Trophoblast cell (in vitro differentiated cells and primary cell): Measurements from ENCODE around the gene ATP1B1. TPM values are rescaled to one million over a fixed set of nuclear protein-coding genes. Genes with fewer than 3 reads are reported as not detected.

Experiments
- DNase-seq, 2 donors: peaks; one replicate each; pipeline ENCODE4 v3.0.0-alpha.2; 2016
- H2AFZ ChIP-seq: 2 replicates; pipeline ENCODE4 v1.6.1; 2013; ENCODE audit warnings: low read length, moderate library complexity, mild to moderate bottlenecking; ENCODE audit not compliant: insufficient read depth, poor library complexity
- H2AK5ac ChIP-seq: 2 replicates; pipeline ENCODE4 v1.6.1; 2013; ENCODE audit warnings: mild to moderate bottlenecking, low read length
- H2BK120ac ChIP-seq: 2 replicates; pipeline ENCODE4 v1.6.1; 2013; ENCODE audit warnings: low read length, mild to moderate bottlenecking, moderate library complexity; ENCODE audit not compliant: insufficient read depth, poor library complexity
- H2BK12ac ChIP-seq: 2 replicates; pipeline ENCODE4 v1.6.1; 2013; ENCODE audit warnings: mild to moderate bottlenecking, low read length, moderate library complexity
- H2BK5ac ChIP-seq: 2 replicates; pipeline ENCODE4 v1.6.1; 2013; ENCODE audit warnings: low read length, low read depth, moderate library complexity, mild to moderate bottlenecking; ENCODE audit not compliant: poor library complexity
- H3K14ac ChIP-seq: 2 replicates; pipeline ENCODE4 v1.6.1; 2013; ENCODE audit warnings: mild to moderate bottlenecking, low read length
- H3K18ac ChIP-seq: 2 replicates; pipeline ENCODE4 v1.6.1; 2013; ENCODE audit warnings: mild to moderate bottlenecking, low read length
- H3K23ac ChIP-seq: 2 replicates; pipeline ENCODE4 v1.6.1; 2013; ENCODE audit warnings: low read length
- H3K27ac ChIP-seq: 2 replicates; pipeline ENCODE4 v1.5.1; 2013; ENCODE audit warnings: low read depth, mild to moderate bottlenecking, inconsistent platforms, low read length, moderate library complexity
- H3K27me3 ChIP-seq: 2 replicates; pipeline ENCODE4 v1.6.1; 2013; ENCODE audit warnings: inconsistent platforms, mild to moderate bottlenecking, low read length, moderate library complexity; ENCODE audit not compliant: insufficient read depth
- H3K36me3 ChIP-seq, 2 experiments: 1 replicate in 1 of 2; 2 replicates in 1 of 2; pipeline ENCODE4 v1.6.1; 2013; ENCODE audit warnings: low read length in 2 of 2, mild to moderate bottlenecking in 2 of 2, moderate library complexity in 1 of 2; ENCODE audit not compliant: insufficient read depth in 2 of 2, control insufficient read depth in 1 of 2
- H3K4ac ChIP-seq: 2 replicates; pipeline ENCODE4 v1.6.1; 2013; ENCODE audit warnings: low read depth, mild to moderate bottlenecking, low read length, moderate library complexity
- H3K4me1 ChIP-seq, 2 experiments: 1 replicate in 1 of 2; 2 replicates in 1 of 2; pipeline ENCODE4 v1.6.1; 2013; ENCODE audit warnings: low read length in 2 of 2, mild to moderate bottlenecking in 2 of 2, moderate library complexity in 1 of 2; ENCODE audit not compliant: insufficient read depth in 2 of 2, control insufficient read depth in 1 of 2
- H3K4me2 ChIP-seq: 2 replicates; pipeline ENCODE4 v1.6.1; 2013; ENCODE audit warnings: inconsistent platforms, mild to moderate bottlenecking, low read length, moderate library complexity
- H3K4me3 ChIP-seq: 2 replicates; pipeline ENCODE4 v1.5.1; 2013; ENCODE audit warnings: mild to moderate bottlenecking, low read depth, low read length, inconsistent platforms
- H3K79me1 ChIP-seq: one replicate; pipeline ENCODE4 v1.6.1; 2013; ENCODE audit warnings: low read length
- H3K79me2 ChIP-seq: 2 replicates; pipeline ENCODE4 v1.6.1; 2013; ENCODE audit warnings: low read length, mild to moderate bottlenecking; ENCODE audit not compliant: control insufficient read depth, insufficient read depth, poor library complexity
- H3K9ac ChIP-seq: 2 replicates; pipeline ENCODE4 v1.6.1; 2013; ENCODE audit warnings: mild to moderate bottlenecking, low read length
- H3K9me3 ChIP-seq: 2 replicates; pipeline ENCODE4 v1.6.1; 2013; ENCODE audit warnings: low read depth, mild to moderate bottlenecking, control low read depth, inconsistent platforms, low read length; ENCODE audit not compliant: insufficient read depth
- H4K12ac ChIP-seq: 2 replicates; pipeline ENCODE4 v1.6.1; 2013; ENCODE audit warnings: low read depth, mild to moderate bottlenecking, low read length, moderate library complexity
- H4K8ac ChIP-seq: 2 replicates; pipeline ENCODE4 v1.6.1; 2013; ENCODE audit warnings: low read depth, mild to moderate bottlenecking, low read length, moderate library complexity
- H4K91ac ChIP-seq: one replicate; pipeline ENCODE4 v1.6.1; 2013; ENCODE audit warnings: low read depth, mild to moderate bottlenecking, low read length, moderate library complexity
- WGBS: extraction: QIAGEN DNeasy Blood & Tissue Kit; methylation state at CpG from one replicate; pipeline ENCODE4 v1.1.7; 2013; ENCODE audit warnings: missing lambda C conversion rate; ENCODE audit not compliant: insufficient read length, insufficient coverage; ENCODE audit errors: extremely low coverage; 5-methylcytosine and 5-hydroxymethylcytosine counted together
- polyA plus RNA-seq: library from polyadenylated mRNA; stranded (reverse); fragments of 200-250 nt; gene quantifications from 2 replicates; pipeline ENCODE4 v1.2.3, GENCODE V29; 2013

Gene ATP1B1
- 250 and 251 TPM in 2 replicates for polyA plus RNA-seq

DNA sequence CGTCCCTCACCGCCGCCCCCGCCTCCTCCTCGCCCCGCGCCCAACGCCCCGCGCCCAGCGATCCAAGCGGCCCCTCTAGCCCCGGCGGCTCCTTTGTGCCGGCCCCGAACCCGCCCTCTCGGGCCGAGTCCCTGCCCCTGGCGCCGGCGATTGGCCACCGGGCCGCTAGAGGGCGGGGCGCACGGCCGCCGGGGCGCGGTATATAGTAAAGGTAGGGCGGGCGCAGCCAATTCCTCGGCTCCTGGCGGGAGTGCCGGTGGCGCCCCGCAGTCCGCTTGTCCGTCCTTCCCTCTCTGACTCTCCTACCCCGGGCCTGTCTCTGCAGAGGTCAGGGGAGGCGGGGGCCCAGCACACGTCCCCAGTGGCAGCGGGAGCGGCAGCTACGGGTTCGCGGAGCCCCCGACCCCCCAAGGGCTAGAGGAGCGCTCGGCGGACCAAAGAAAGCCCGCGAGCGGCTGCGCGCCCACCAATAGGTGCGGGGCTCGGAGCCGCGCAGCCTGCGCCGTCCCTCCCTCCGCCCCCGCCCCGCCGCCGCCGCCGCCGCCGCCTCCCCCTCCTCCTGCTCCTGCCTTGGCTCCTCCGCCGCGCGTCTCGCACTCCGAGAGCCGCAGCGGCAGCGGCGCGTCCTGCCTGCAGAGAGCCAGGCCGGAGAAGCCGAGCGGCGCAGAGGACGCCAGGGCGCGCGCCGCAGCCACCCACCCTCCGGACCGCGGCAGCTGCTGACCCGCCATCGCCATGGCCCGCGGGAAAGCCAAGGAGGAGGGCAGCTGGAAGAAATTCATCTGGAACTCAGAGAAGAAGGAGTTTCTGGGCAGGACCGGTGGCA, at the start of gene ATP1B1:
ATP1B1 (plus strand) TSS at position 596 of the 826 bp plus-strand sequence; CDS start at position 736, 140 bp downstream.
- Histone ChIP-seq H3K9me3 (no peaks in the 10 kb centered on the region), H3K4me2 (peak within 1 kb of the TSS; percentile 86), H3K4ac (peak within 1 kb of the TSS; percentile 98), H3K36me3 (peaks cover 2 to 5% of the 10 kb centered on the region in 2 experiments), H3K79me1 (peaks cover 41% of the 10 kb centered on the region), H3K18ac (peak within 1 kb of the TSS; percentile 95), H2BK120ac (peak within 1 kb of the TSS; percentile 87), H2AFZ (peak within 1 kb of the TSS; percentile 83), H3K27me3 (no peaks in the 10 kb centered on the region), H3K23ac (no peak within 1 kb of the TSS), H2BK12ac (peak within 1 kb of the TSS; percentile 74), H3K79me2 (peaks cover 28% of the 10 kb centered on the region), H3K9ac (peak within 1 kb of the TSS; percentile 88), H3K4me1 (peaks cover 23 to 35% of the 10 kb centered on the region in 2 experiments), H3K27ac (peak within 1 kb of the TSS; percentile 93), H3K4me3 (peak within 1 kb of the TSS; percentile 100), H2AK5ac (peak within 1 kb of the TSS; percentile 41), H3K14ac (peak within 1 kb of the TSS; percentile 91), H4K12ac (peak within 1 kb of the TSS; percentile 58), H4K8ac (peak within 1 kb of the TSS; percentile 87), H2BK5ac (peak within 1 kb of the TSS; percentile 96), H4K91ac (peak within 1 kb of the TSS; percentile 95)
- peak; percentile 77 to 91 for DNase-seq
- no CpG with 5 or more reads among the region's 100 CpGs for WGBS

DNA sequence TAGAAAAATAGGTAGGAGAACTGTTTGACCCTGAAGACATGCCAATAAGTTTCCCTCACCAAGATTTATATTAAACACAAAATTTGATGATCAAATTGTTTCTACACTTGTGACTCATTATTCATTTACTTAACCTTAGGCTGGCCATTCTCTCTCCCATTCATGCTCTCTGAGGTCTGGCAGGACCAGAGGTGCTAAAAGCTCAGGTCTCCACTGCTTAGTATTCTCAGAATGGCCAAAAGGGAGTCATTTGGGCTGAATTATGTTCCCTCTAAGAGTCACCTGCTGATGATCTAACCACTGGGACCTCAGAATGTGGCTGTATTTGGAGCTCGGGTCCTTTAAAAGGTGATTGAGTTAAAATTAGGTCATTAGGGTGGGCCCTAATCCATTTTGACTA, 47.1 kb upstream of the ATP1B1 start:
- no peak overlapping the region for H2BK120ac ChIP-seq
- H2BK5ac ChIP-seq: no peak overlapping the region
- H4K8ac ChIP-seq: no peak overlapping the region
- no peak overlapping the region for H3K14ac ChIP-seq
- no peak overlapping the region for H2AFZ ChIP-seq
- no peak overlapping the region for H4K12ac ChIP-seq
- no peaks in the 10 kb centered on the region for H3K36me3 ChIP-seq
- H3K79me2 ChIP-seq: no peaks in the 10 kb centered on the region
- H2AK5ac ChIP-seq: no peak overlapping the region
- H3K79me1 ChIP-seq: peaks cover 6% of the 10 kb centered on the region
- H3K27me3 ChIP-seq: no peaks in the 10 kb centered on the region
- no peak overlapping the region for H3K9ac ChIP-seq
- no CpG with 5 or more reads among the region's 1 CpG for WGBS
- no peak overlapping the region for H3K27ac ChIP-seq
- DNase-seq: no peak
- H3K4me3 ChIP-seq: no peak overlapping the region
- no peak overlapping the region for H2BK12ac ChIP-seq
- no peaks in the 10 kb centered on the region for H3K9me3 ChIP-seq
- H3K23ac ChIP-seq: no peak overlapping the region
- no peak overlapping the region for H4K91ac ChIP-seq
- peaks cover 0 to 7% of the 10 kb centered on the region in 2 experiments for H3K4me1 ChIP-seq
- H3K18ac ChIP-seq: no peak overlapping the region
- H3K4me2 ChIP-seq: no peak overlapping the region
- no peak overlapping the region for H3K4ac ChIP-seq

DNA sequence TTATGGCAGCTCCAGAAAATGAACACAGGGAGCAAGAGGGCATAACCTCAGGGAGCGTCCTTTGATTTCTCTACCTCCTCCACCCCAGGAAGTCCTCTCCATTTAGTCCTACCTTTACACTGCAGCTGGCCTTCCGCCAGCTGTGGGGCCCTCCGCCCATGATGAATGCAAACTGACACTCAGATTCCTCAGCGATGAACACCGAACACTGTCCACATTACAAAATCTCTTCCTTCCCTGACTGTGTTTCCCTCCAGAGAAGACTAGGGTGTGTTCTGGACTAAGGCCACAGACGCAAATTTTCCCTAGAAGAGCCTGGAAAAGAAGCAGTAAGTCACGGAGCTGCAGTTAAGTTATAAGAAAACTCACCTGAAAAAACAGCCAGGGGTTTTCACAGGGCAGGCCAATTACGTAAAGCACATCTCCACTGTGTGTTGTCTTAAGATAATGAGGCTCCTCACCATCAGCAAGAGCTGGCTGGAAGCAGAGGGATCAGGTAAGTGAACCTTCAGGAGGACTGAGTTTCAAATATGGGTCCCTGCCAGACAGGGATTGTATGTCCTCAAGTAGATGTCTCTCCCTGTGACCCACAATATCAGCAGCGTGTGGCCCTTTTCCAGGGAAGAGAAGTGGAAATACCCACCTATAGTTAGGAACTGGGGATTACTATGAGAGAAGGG, 46.3 kb upstream of the ATP1B1 start:
- H2AFZ ChIP-seq: no peak overlapping the region
- H4K12ac ChIP-seq: no peak overlapping the region
- DNase-seq: no peak
- no peak overlapping the region for H3K4me3 ChIP-seq
- H3K27me3 ChIP-seq: no peaks in the 10 kb centered on the region
- no peak overlapping the region for H3K9ac ChIP-seq
- no CpG with 5 or more reads among the region's 9 CpGs for WGBS
- no peak overlapping the region for H3K18ac ChIP-seq
- H3K79me1 ChIP-seq: peaks cover 6% of the 10 kb centered on the region
- peak overlapping the region; percentile 56 for H2BK12ac ChIP-seq
- peak overlapping the region; percentile 3 for H4K91ac ChIP-seq
- H3K4me1 ChIP-seq: peaks cover 0 to 7% of the 10 kb centered on the region in 2 experiments
- H3K36me3 ChIP-seq: no peaks in the 10 kb centered on the region
- no peak overlapping the region for H3K4ac ChIP-seq
- no peak overlapping the region for H3K27ac ChIP-seq
- H3K79me2 ChIP-seq: no peaks in the 10 kb centered on the region
- no peak overlapping the region for H3K23ac ChIP-seq
- H2AK5ac ChIP-seq: peak overlapping the region; percentile 34
- H2BK5ac ChIP-seq: no peak overlapping the region
- H3K14ac ChIP-seq: no peak overlapping the region
- peak overlapping the region; percentile 14 for H2BK120ac ChIP-seq
- H3K4me2 ChIP-seq: no peak overlapping the region
- no peaks in the 10 kb centered on the region for H3K9me3 ChIP-seq
- H4K8ac ChIP-seq: no peak overlapping the region

DNA sequence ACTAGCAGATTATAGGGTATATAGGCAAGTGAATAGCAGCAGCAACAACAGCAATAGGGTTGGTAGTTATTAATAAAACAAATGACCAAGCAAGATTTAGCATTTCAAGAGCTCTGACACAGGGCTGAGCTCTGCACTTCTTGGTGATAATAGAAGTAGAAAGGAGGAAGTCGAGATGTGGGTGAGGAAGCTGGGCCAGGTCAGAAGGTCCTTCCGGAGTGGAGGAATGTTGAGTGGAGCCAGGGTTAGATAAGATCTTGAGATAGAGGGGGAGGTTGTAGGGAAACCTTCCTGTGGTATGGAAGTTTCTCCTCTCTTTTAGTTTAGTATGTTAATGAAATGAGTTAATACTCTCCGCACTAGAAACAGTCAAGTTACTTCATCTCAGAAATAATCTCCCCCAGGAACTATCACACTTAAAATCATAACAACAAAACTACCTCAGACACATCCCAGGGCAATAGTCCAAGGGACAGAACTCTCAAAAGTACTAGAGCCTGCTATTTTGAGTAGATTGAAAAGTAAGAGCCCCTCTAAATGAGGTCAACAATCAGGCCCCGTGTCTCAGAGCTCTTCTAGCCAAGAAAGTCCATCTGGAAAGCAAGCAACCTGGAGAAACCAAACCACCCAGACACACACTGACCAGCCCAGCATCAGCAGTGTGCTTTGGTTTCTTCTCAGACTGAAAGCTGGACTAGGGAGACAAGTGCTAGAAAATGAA, 45.4 kb upstream of the ATP1B1 start:
- H3K14ac ChIP-seq: no peak overlapping the region
- DNase-seq: no peak
- no CpG with 5 or more reads among the region's 4 CpGs for WGBS
- peaks cover 0 to 7% of the 10 kb centered on the region in 2 experiments for H3K4me1 ChIP-seq
- no peak overlapping the region for H3K23ac ChIP-seq
- no peak overlapping the region for H2AK5ac ChIP-seq
- peak overlapping the region; percentile 24 for H3K27ac ChIP-seq
- H3K27me3 ChIP-seq: no peaks in the 10 kb centered on the region
- H3K79me1 ChIP-seq: peaks cover 6% of the 10 kb centered on the region
- H3K79me2 ChIP-seq: no peaks in the 10 kb centered on the region
- H2AFZ ChIP-seq: no peak overlapping the region
- H2BK120ac ChIP-seq: no peak overlapping the region
- no peak overlapping the region for H3K4me3 ChIP-seq
- H3K18ac ChIP-seq: no peak overlapping the region
- H3K9me3 ChIP-seq: no peaks in the 10 kb centered on the region
- peak overlapping the region; percentile 46 for H2BK5ac ChIP-seq
- H3K4ac ChIP-seq: no peak overlapping the region
- H2BK12ac ChIP-seq: no peak overlapping the region
- H4K12ac ChIP-seq: no peak overlapping the region
- no peak overlapping the region for H4K91ac ChIP-seq
- no peak overlapping the region for H3K4me2 ChIP-seq
- no peak overlapping the region for H4K8ac ChIP-seq
- H3K36me3 ChIP-seq: no peaks in the 10 kb centered on the region
- no peak overlapping the region for H3K9ac ChIP-seq
